ENCODE data around the gene SORCS1.

- TF ChIP-seq CTCF (IDR thresholded peaks at IDR 0.05) (no peak), EP300 (IDR thresholded peaks at IDR 0.05) (no peak), POLR2A (IDR thresholded peaks at IDR 0.05) (no peak)
Observed at GRCh38 chr10:106957823-106958588, 206.5 kb downstream of the SORCS1 start.

Measured in tibial nerve (tissue), 4 donors.